HG03378 (cell line): ENCODE results near the gene CD6.

Source experiments
- ATAC-seq: cut with Tn5 transposase; IDR thresholded peaks from one replicate; pipeline ENCODE4 v1.9.1; 2021; ENCODE audit warnings: mild to moderate bottlenecking, moderate library complexity; ENCODE audit not compliant: unreplicated experiment

Gene CD6, protein sequence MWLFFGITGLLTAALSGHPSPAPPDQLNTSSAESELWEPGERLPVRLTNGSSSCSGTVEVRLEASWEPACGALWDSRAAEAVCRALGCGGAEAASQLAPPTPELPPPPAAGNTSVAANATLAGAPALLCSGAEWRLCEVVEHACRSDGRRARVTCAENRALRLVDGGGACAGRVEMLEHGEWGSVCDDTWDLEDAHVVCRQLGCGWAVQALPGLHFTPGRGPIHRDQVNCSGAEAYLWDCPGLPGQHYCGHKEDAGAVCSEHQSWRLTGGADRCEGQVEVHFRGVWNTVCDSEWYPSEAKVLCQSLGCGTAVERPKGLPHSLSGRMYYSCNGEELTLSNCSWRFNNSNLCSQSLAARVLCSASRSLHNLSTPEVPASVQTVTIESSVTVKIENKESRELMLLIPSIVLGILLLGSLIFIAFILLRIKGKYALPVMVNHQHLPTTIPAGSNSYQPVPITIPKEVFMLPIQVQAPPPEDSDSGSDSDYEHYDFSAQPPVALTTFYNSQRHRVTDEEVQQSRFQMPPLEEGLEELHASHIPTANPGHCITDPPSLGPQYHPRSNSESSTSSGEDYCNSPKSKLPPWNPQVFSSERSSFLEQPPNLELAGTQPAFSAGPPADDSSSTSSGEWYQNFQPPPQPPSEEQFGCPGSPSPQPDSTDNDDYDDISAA

GRCh38 chr11:60971520-60971919 lies at the start of gene CD6:
Gene CD6 (plus strand): TSS chr11:60971680. CDS start chr11:60971866, 186 bp downstream.
- no peak for ATAC-seq

GRCh38 chr11:60921777-60922335 lies 49.6 kb upstream of the CD6 start:
- ATAC-seq, result no peak

GRCh38 chr11:60922906-60923305 lies 48.6 kb upstream of the CD6 start:
- ATAC-seq, result no peak

- no peak for ATAC-seq
Observed at GRCh38 chr11:60923326-60923725, 48.2 kb upstream of the CD6 start.

DNA sequence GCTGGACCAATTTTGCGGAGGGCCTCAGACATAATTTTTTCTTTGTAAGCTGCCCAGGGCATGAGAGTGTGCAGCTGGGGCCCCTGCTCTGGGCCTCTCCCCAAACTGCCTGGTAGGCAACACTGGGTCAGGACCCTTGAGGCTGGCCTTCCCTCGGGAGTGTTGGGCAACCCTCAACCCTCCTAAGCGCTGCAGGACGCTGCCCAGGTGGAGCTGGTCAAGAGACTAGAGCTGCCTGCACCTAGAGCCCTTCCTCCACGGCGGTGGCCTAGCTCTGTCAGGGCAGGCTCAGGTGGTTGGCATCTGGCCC lies 47.7 kb upstream of the CD6 start:
- no peak for ATAC-seq

DNA sequence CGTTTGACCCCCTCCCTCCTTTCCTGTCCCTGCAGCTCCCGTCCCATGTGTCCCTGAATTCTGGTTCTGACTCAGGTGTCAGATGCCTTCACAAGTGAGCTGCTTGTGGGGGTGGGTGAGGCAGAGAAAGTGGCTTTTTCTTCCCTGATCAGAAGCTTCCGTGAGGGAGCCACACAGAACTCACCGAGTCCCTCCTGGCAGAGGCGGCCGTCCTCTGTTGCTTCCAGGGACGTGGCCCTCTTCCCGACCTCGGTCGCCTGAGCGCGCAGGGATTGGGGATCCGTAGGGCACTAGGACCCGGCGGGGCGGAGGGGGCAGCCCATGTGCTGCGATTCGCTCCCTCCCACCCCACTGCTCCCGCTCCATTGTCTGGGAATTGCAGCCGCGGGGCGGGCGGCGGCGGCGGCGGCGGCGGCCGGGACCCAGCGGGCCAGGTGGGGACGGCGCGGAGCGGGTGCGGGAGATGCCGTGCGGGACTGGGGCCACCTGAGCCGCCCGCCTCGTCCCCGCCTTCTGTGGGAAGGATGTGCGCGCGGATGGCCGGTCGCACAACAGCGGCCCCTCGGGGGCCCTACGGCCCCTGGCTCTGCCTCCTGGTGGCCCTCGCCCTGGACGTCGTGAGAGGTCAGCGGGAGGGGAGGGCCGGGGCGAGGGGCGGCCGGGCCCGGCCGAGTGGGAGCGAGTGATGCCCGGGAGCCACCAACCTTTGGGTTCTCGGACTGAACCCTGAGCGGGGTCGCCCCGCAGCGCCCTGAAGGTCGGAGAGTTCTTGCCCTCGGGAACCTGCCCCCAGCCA lies 47.2 kb upstream of the CD6 start, which contains the start of gene TMEM132A:
Gene TMEM132A, plus strand, starts transcription at position 351 of the 796 bp plus-strand sequence. Its CDS starts 174 bp downstream, at position 525.
- ATAC-seq, result no peak

- no peak for ATAC-seq
Observed at GRCh38 chr11:60924906-60925853, 46.3 kb upstream of the CD6 start.

DNA sequence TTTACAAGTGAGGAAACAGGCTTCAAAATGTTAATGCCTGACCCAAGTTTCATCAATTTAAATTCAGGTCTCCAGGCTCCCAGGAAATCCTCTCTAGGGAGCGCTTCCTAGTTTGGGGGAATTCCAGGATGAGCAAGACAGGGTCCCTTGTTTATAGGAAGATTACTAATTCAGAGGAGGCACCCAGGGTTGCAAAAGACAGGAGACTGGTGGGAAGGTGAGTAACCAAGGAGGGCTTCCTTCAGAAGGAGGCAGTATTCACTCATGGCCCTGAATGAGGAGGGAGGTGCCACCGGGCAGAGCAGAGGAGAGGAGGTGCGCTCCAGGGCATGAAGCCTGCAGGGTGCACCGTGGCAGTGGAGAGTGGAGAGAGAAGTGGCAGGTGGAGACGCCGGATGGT lies 45.6 kb upstream of the CD6 start:
- no peak for ATAC-seq

DNA sequence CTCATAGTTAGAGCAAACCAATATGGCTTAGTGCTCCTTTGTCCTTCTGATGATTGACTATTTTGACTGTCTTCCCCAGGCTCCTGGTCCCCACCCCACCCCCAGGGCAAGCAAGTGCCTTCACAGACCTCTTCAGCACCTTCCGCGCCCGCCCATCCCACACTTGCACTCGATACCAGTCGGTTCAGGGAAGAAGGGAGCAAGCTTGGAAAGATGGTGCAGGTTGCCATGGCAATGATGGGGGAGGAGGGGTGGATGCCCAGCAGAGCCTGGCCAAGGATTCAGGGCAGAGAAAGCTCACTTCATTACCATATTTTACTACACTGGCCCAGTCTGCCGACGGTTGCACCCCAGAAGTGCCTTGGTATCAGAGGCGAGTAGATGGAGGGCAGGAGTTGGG lies 45.0 kb upstream of the CD6 start:
- ATAC-seq, result no peak

DNA sequence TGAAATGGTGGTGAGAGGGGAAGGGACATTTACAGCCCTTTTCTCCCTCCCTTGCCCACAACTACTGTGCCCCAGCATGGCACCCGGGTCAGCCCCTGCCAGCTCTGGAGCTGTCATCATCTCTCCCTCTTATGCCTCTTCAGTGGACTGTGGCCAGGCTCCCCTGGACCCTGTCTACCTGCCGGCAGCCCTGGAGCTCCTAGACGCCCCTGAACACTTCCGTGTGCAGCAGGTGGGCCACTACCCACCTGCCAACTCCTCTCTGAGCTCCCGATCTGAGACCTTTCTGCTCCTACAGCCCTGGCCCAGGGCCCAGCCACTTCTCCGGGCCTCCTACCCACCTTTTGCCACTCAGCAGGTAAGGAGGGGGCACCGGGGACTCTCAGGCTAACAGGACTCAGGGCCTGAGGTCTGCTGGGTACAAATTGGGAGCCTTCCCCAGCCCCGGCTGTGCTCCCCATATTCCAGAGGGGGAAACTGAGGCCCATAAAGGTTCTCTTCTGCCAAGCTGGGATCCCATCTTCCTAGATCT lies 44.4 kb upstream of the CD6 start:
- no peak for ATAC-seq

DNA sequence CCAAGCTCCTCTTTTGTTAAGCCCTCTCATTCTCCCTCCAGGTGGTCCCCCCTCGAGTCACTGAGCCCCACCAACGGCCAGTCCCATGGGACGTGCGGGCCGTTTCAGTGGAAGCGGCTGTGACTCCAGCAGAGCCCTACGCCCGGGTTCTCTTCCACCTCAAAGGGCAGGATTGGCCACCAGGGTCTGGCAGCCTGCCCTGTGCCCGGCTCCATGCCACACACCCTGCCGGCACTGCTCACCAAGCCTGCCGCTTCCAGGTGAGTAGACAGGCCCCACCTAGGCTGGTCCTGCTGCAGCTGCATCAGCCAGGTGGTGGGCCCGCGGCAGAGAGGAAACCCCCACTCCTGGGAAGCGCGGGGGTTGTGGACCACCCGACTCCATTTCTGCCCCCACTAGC lies 43.9 kb upstream of the CD6 start:
- ATAC-seq, result no peak

- ATAC-seq, result no peak
Observed at GRCh38 chr11:60928563-60929001, 42.9 kb upstream of the CD6 start.

DNA sequence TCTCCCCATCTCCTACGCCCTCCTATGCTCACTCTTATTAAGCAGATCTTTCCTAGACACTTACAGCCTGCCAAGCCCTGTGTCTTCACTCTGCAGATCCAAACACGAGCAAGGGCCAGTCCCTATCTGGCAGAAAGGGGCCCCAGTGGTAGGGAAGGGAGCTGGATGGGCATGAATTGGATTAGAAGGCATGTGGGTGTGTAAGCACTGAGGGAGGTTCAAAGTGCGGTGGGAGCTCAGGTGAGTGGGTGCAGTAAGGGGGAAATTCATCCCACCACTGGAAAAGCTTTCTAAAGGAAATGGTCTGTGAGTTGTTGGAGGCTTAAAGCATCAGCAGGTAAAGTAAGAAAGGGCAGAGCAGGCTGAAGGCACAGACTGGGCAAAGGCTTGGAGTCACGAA lies 41.7 kb upstream of the CD6 start:
- ATAC-seq, result no peak

- ATAC-seq, result no peak
Observed at GRCh38 chr11:60930394-60930793, 41.1 kb upstream of the CD6 start.

DNA sequence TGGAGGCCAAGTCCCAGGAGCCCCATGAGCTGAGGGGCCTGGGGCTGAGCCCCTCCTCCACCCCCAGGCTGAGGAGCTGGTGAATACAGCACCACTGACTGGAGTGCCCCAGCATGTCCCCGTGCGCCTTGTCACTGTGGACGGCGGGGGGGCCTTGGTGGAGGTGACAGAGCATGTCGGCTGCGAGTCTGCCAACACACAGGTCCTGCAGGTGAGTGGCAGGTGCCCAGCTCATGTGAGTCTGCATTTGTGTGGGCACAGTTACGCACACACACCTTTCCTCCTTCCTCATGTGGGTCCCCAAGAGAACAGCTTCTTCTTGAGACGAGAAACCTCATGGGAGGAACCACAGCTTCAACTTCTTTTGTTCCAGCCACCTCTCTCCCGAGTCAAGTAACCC lies 39.6 kb upstream of the CD6 start:
- no peak for ATAC-seq

DNA sequence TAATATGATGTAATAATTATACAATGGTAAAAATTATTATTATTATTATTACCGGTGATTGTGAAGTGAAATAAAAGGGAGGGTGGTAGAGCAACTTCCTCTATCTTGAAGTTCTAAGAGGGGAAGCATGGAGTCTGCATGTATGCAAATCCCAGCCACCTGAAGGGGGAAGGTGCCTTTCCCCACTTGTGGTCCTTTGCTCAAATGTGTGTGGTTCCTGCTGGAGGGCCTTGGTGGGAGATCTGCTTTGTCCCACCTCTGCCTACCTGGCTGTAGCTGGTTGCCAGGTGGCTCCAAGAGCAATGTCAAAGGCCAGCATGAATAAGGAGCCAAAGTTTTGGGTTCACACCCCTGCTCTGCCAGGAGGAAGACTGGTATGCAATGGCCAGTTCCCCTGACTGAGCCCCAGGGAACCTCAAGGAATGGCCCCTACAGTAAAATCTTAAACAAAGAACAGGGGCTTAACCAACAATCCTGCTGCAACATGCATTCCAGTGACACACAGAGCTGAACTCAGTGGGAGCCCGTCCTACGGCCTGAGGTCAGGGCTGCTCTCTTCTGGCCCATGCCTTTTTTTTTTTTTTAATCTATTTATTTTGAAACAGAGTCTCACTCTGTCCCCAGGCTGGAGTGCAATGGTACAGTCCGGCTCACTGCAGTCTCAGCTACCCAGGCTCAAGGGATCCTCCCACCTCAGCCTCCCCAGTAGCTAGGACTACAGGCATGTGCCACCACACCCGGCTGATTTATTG lies 38.7 kb upstream of the CD6 start:
- ATAC-seq, result no peak

GRCh38 chr11:60933416-60934123 lies 37.9 kb upstream of the CD6 start:
- ATAC-seq, result no peak

- ATAC-seq, result no peak
Observed at GRCh38 chr11:60934124-60934789, 37.2 kb upstream of the CD6 start.
